ENCODE measurements around the gene DEAF1. TPM values are rescaled to one million over a fixed set of nuclear protein-coding genes. Genes with fewer than 3 reads are reported as not detected.

The DEAF1 gene, protein sequence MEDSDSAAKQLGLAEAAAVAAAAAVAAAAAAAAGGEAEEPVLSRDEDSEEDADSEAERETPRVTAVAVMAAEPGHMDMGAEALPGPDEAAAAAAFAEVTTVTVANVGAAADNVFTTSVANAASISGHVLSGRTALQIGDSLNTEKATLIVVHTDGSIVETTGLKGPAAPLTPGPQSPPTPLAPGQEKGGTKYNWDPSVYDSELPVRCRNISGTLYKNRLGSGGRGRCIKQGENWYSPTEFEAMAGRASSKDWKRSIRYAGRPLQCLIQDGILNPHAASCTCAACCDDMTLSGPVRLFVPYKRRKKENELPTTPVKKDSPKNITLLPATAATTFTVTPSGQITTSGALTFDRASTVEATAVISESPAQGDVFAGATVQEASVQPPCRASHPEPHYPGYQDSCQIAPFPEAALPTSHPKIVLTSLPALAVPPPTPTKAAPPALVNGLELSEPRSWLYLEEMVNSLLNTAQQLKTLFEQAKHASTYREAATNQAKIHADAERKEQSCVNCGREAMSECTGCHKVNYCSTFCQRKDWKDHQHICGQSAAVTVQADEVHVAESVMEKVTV
- total RNA-seq, result 19.9 and 31.0 TPM in 2 replicates

DNA sequence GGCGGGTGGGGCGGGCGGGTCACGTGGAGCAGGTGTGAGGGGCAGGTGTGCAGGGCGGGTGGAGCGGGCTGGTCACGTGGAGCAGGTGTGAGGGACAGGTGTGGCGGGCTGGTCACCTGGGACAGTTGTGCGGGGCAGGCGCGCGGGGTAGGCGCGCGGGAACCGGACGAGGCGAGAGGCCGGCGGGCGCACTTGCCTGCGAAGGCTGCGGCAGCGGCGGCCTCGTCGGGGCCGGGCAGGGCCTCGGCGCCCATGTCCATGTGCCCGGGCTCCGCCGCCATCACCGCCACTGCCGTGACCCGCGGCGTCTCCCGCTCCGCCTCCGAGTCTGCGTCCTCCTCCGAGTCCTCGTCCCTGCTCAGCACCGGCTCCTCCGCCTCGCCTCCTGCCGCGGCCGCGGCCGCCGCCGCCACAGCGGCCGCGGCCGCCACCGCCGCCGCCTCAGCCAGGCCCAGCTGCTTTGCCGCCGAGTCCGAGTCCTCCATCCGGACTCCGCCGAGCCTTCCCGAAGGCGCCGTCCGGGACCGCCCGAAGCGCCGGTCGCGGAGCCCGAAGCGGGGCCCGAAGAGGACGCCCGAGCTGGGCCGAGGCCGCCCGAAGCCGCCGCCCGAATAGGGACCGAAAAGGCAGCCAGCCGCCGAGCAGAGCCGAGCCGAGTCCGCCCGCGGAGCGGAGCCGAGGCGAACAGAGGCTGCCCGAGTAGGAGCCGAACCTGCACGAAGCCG, at the start of gene DEAF1:
Gene DEAF1 (minus strand): TSS at position 660 of the 725 bp plus-strand sequence. CDS start 175 bp downstream, at position 485.

DNA sequence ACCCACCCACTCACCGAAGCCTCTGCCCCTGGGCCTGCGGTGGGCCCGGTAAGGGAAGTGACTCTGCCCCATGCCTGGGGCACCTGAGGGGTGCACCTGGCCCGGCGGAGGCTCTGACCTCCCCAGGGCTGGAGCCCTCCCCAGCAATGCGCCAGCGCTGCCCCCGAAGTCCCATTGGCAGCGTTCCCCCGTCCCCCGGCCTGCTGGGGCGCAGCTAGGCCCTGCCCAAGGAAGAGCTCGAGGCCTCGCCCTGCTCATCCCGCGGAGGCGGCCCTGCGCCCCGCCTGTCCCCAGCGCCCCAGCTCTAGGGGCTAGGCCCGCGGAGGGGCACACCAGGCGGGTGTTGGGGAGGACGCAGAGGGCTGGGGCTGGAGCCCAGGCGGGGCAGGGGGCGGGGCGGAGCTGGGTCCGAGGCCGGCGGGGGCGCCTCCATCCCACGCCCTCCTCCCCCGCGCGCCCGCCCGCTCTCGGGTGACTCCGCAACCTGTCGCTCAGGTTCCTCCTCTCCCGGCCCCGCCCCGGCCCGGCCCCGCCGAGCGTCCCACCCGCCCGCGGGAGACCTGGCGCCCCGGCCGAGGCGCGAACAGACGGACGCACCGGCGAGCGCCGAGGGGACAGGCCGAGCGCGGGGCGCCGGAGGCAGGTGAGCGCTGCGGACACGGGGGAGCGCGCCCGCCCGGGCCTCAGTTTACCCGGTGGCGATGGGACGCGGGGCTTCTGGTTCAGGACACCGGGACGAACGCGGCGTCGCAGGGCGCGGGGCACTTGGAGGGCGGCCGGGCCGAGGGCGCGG, 10.8 kb upstream of the DEAF1 start, which contains the start of gene EPS8L2:
Gene EPS8L2 (plus strand): TSS at position 586 of the 793 bp plus-strand sequence. CDS start 3,177 bp downstream, outside the sequence.

DNA sequence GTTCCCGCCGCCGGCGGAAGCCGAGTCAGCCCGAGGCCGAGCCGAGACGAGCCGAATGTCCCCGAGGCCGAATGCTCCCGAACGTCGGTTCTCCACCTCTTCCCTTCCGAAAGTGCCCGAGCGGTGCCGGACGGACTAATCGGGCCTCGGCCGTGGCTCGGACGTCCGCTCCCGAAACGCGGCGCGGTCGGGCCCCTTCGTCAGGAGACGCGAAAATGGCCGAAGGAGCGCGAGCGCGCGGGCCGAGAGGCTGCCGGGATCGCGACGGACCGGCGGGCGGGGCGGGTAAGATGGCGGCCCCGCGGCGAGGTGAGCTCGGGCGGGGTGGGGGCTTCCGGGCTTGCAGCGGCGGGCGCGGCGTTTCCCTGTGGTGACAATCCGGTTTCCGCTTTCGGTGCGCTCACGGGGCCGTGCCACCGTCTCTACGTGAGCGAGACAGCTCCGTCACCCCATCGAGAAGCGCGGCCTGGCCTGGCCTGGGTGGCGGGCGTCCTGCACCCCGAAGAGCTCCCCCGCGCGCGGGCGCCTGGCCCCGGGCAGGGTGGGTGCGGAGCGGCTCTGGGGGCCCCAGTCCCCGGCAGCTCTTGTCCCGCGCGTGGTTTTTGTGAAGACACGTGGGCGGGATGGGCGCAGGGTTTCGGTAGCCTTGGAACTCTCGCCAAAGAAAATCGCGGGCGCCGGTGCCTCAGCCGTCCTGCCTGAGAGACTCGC, 671 bp upstream of the DEAF1 start, which contains the start of gene TMEM80:
Gene TMEM80 (plus strand): TSS at position 279 of the 711 bp plus-strand sequence. CDS start 12 bp downstream, at position 291.

DNA sequence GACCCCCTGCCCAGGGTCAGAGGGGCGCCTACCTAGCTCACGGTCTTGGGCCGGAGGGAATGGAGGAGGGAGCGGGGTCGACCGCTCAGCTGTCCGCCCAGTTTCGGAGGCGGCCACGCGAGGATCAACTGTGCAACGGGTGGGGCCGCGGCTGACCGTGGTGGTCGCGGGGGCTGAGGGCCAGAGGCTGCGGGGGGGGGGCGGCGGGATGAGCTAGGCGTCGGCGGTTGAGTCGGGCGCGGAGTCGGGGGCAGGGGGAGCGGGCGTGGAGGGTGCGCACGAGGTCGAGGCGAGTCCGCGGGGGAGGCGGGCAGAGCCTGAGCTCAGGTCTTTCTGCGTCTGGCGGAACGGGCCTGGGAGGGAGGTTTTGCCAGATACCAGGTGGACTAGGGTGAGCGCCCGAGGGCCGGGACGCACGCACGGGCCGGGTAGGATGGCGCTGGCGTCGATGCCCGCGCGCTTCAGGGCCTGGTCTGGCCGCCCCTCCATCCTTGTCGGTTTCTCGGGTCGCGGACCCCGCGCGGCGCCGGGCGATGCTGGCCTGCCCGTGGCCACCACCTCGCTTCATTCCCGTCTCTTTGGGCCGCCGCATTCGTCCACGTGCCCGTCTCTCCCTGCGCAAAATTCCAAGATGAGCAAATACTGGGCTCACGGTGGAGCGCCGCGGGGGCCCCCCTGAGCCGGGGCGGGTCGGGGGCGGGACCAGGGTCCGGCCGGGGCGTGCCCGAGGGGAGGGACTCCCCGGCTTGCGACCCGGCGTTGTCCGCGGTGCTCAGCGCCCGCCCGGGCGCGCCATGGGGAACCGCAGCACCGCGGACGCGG, 58.3 kb downstream of the DEAF1 start, which contains the start of gene DRD4:
Gene DRD4 (plus strand): TSS at position 759 of the 822 bp plus-strand sequence. CDS start 36 bp downstream, at position 795.

DNA sequence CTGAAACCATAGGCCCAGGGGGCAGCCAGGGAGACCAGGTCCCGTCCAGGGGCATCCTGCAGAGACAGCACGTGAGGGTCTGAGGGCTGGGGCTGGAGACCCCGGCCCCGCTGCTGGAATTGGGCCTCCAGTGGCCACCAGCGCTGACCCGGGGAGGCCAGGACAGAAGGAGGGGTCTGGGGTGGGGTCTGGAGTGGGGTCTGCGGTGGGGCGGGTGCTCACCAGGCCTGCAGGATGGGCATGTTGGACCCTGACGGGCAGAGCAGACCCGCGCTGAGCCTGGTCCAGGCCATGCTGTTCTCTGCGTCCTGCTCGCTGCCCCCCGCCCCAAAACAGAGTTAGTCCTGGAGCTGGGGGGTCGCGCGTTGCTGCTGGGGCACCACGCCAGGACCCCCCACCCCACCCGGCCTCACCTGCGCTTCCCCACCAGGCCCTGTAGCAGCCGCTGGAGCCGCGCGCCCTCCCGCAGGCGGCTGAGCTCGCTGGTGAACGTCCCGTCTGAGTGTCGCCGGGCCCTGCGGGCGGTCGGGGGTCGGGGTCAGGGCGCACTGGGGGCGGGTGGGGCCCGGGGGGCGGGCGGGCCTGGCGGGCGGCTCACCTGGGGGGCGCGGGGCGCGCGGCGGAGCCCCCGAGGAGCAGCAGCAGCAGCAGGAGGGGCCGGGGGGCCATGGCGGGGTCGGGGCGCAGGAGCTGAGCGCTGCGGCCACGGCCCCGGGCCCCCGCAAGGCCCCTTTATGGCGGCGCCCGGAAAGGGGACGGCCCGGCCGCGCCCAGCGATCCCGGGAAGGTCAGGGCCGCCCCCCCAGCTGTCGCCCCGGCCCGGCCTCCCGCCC, 68.3 kb downstream of the DEAF1 start, which contains the start of gene SCT:
Gene SCT (minus strand): TSS at position 707 of the 833 bp plus-strand sequence. CDS start 38 bp downstream, at position 669.

DNA sequence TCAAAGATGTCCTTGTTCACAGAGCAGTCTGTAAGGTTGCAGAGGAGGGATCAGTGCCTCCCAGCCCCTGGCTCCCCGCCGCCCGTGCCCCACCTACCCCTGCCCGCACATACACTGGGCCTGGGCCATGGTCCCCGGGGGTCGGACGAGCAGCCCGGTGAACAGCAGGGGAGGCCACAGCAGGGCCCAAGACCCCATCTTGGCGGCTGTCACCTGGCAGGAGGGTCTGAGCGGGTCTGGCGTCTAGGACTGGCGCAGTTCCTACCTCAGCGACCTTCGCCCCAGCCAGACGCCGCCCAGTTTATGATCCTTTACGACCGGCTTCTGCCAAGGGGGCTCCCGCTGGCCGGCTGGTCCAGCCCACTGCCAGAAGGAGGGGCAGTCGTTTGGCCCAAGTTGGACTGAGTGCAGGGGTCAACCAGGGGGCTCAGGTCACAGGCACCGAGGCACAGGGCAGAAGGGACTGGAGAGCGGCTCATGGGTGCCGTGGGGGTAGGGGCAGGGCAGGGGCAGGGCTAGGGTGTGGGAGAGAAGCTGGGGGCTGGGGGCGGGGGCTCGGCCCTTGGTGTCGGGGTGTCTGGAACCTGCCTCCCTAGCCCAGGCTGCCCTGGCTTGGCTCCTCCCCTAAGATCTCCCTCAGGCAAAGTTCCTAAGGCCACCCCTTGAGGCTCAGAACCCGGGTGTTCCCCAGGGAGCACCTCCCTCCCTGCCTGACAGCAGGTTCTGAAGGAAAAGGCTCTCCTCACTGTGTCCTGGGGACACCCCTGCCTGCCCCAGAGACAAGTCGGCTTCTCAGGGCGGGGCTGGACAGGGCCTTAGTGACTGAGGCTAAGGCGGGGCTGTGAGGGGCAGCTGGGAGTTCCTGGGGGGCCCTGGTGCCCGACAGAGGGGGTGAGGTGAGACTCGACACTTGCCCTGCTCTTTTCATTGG, 70.1 kb downstream of the DEAF1 start, which contains the start of gene CDHR5:
Gene CDHR5 (minus strand): TSS at position 251 of the 931 bp plus-strand sequence. CDS start 53 bp downstream, at position 198.

DNA sequence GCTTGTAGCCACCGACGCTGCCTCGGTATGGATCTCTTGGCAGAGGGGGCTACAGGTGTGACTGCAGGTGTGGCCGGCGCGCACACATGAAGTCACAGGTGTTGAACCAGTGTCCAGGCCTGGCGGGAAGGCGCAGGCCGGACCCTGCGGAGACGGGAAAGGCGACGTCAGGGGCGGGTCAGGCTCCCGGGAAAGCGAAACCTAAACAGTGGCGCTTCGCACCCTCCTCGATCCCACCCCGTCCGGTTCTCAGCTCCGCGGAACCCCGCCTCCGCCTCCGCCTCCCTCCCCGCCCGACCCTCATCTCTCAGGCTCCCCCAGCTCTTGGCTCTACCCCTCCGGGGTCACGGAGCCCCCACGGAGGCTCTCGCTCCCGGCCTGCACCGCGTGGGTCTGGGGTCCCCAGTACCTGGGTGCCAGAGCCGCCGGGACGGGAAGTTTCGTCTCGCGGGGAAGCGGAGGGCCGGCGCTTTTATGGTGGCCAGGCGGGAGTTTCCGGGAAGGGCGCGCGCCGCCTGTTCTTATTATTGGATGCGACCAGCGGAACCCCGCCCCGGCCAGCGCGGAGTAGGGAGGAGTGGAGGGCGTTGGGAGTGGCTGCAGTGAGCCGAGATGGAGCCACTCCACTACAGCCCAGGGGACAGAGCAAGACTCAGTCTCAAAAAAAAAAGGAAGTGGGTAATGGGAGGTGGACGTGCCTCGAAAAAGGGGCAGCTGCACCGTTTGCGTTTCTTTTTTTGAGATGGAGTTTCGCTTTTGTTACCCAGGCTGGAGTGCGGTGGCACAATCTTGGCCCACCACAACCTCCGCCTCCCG, 79.3 kb downstream of the DEAF1 start, which contains the start of gene IRF7:
Gene IRF7 (minus strand): TSS at position 447 of the 816 bp plus-strand sequence. CDS start 586 bp downstream, outside the sequence.

Other genes with a start within 250 kb of the DEAF1 start
- 46.3 and 58.1 TPM in 2 replicates for gene PTDSS2, start 244.9 kb downstream of the DEAF1 start, total RNA-seq
- gene RNH1, start 188.0 kb downstream of the DEAF1 start, total RNA-seq, result 402 and 468 TPM in 2 replicates
- 51.5 and 91.3 TPM in 2 replicates for gene HRAS, start 159.6 kb downstream of the DEAF1 start, total RNA-seq
- 0.62 and 0.77 TPM in 2 replicates for gene LRRC56, start 157.7 kb downstream of the DEAF1 start, total RNA-seq
- gene LMNTD2, start 134.5 kb downstream of the DEAF1 start, total RNA-seq, result 0.11 and 0.62 TPM in 2 replicates
- 4.3 and 6.7 TPM in 2 replicates for gene RASSF7, start 134.3 kb downstream of the DEAF1 start, total RNA-seq
- 33.1 and 38.7 TPM in 2 replicates for gene PHRF1, start 118.8 kb downstream of the DEAF1 start, total RNA-seq
- gene IRF7, start 79.3 kb downstream of the DEAF1 start, total RNA-seq, result 4.5 and 7.4 TPM in 2 replicates
- gene CDHR5, start 70.3 kb downstream of the DEAF1 start, total RNA-seq, result not detected in 2 replicates
- gene SCT, start 68.0 kb downstream of the DEAF1 start, total RNA-seq, result not detected in 2 replicates
- 0.11 TPM in 1 of 2 replicates, not detected in the other for gene DRD4, start 58.0 kb downstream of the DEAF1 start, total RNA-seq
- 9.9 and 10.5 TPM in 2 replicates for gene TMEM80, start 594 bp upstream of the DEAF1 start, total RNA-seq
- gene EPS8L2, start 11.0 kb upstream of the DEAF1 start, total RNA-seq, result 28.1 and 39.4 TPM in 2 replicates
- 117 and 152 TPM in 2 replicates for gene TALDO1, start 52.2 kb upstream of the DEAF1 start, total RNA-seq
- gene GATD1, start 82.3 kb upstream of the DEAF1 start, total RNA-seq, result 28.3 and 31.2 TPM in 2 replicates
- gene CEND1, start 94.9 kb upstream of the DEAF1 start, total RNA-seq, result 1.00 TPM in 2 replicates
- gene SLC25A22, start 103.1 kb upstream of the DEAF1 start, total RNA-seq, result 14.0 and 23.4 TPM in 2 replicates
- gene PIDD1, start 110.0 kb upstream of the DEAF1 start, total RNA-seq, result 11.0 and 11.4 TPM in 2 replicates
- 143 and 152 TPM in 2 replicates for gene RPLP2, start 114.7 kb upstream of the DEAF1 start, total RNA-seq
- gene PNPLA2, start 123.7 kb upstream of the DEAF1 start, total RNA-seq, result 19.1 and 24.9 TPM in 2 replicates
- gene CRACR2B, start 132.7 kb upstream of the DEAF1 start, total RNA-seq, result 1.00 and 1.9 TPM in 2 replicates
- 655 and 749 TPM in 2 replicates for gene CD151, start 137.7 kb upstream of the DEAF1 start, total RNA-seq
- 54.9 and 64.4 TPM in 2 replicates for gene POLR2L, start 147.3 kb upstream of the DEAF1 start, total RNA-seq
- 133 and 160 TPM in 2 replicates for gene TSPAN4, start 147.6 kb upstream of the DEAF1 start, total RNA-seq
- gene CHID1, start 215.6 kb upstream of the DEAF1 start, total RNA-seq, result 44.0 and 67.4 TPM in 2 replicates
- 32.4 and 39.2 TPM in 2 replicates for gene AP2A2, start 230.6 kb upstream of the DEAF1 start, total RNA-seq

Data from uterine smooth muscle cell (primary cell).